KG1 (cell line): ENCODE measurements around the gene TFPT.

Experiments
- DNase-seq: peaks from one replicate; lab custom pipeline; 2025; lab: John Stamatoyannopoulos, UW

The TFPT gene

DNA sequence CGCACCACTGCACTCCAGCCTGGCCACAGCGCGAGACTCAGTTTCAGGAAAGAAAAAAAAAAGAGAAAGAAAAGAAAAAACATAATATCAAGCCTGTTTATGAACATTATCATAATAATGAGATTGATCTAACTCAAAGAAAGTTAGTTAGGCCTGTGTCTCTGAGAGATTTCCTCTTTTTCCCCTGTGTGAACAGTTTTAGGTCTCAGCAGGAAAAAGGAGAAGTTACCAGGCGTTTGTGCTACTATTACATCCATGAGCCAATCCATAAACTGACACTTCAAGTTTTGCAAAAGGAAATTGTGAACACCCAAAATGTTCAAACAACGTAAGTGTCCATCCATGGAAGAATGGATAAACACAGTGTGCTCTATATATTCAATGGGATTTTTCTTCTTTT lies 38.1 kb downstream of the TFPT start:
- DNase-seq, result peak; percentile 23

DNA sequence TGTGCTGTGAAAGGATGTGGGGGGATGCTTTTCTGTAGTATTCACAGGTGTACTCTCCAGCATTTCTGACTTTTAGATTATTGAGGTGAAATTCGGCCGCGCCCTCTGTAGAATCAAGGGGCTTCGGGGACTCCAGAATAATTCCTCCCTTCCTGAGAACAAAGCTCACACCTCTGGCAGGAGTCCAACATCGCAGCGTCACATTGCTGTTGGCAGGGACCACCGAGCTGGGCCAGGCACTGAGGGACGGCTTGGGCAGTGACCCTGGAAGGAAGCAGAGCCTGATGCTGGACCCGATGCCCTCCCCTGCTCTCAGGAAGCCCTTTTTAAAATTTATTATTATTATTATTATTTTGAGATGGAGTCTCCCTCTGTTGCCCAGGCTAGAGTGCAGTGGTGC lies 40.6 kb downstream of the TFPT start:
- no peak for DNase-seq

DNA sequence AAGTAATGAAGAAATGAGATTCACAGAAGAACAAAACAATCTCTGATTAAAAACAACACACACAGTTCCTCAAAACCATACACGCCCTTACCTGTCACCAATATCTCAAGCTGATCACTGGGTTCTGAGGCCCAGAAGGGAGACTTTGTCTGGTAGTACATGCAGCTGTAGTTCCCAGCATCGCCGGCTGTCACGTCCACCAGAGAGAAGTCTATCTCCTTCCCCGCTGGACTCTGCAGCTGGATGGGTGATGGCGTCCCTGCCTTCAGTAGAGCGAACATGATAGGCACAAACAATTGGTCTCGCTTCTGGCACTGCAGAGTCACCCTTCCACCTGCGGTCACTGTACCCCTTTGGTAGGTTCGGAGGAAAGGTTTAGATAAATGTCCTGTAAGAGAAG lies 41.6 kb downstream of the TFPT start:
- no peak for DNase-seq

DNA sequence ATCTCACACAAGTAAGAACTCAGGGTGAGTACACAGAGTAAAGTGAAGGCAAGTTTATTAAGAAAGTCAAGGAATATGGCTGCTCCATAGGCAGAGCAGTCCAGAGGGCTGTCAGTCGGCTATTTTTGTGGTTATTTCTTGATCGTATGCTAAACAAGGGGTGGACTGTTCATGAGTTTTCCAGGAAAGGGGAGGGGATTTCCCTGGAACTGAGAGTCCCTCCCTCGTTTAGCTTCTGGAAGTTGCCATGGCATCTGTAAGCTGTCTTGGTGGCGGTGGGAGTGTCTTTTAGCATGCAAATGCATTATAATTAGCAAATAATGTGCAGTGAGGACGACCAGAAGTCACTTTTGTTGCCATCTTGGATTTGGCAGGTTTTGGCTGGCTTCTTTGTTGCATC lies 46.0 kb downstream of the TFPT start:
- DNase-seq, result no peak

DNA sequence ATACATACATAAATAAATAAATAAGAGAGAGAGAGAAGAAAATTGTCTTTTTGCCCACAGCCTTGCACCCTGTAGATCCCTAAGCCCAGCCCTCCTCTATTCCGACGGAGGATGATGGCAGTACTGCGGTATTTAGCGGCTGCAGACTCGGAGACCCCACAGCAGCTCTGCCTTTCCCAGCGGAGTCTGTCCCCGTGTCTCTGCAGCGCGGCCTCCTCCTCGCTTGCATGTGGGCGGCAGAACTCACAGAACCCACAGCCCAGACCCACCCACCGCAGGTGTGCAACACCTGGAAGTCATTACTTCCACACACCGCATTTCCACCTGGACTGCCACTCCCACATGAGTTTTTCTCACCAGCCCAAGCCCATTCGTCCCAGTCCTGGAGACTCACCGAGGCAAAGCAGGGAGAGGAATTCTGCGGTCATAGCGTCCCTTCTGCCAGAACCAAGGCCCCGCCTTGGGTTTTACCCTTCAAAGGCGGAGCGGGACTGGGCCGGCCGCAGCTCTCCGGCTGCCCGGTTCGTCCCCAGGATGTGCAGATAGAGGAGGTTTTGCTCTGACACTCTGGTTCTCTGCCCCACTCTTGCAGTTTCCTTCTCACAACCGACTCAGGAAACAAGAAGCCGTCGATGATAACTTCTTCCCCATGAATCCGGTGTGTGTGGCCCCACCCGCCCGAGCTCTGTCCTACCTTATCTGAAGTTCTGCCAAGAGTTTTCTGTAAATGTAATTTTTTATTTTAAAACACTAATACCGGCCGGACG lies 51.9 kb downstream of the TFPT start, which contains the start of gene VSTM1:
VSTM1 (minus strand) TSS at position 548 of the 767 bp plus-strand sequence; CDS start at position 428, 120 bp downstream.
- peak; percentile 61 for DNase-seq

DNA sequence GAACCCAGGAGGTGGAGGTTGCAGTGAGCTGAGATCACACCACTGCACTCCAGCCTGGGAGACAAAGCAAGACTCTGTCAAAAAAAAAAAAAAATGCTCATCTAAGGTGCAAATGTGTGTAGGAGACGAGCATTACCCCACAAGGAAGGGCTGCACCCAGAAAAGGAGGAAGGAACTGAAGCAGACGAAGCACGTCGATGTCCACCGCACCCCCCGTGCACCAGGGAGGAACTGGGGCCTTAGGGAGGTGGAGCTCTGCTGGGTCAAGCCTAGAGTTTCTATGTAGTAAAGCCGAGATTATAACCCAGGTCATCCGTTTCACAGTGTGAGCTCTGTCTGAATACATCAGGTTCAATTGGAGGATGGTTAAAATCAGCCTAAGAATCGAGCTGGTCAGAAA lies 52.8 kb downstream of the TFPT start:
- peak; percentile 46 for DNase-seq
